Muscle of leg (tissue), 11 donors: Measurements from ENCODE around the gene PTPRJ. TPM values are rescaled to one million over a fixed set of nuclear protein-coding genes. Genes with fewer than 3 reads are reported as not detected.

ENCODE experiments used
- DNase-seq: peaks from one replicate; pipeline ENCODE4 v3.0.0; 2013
- H3K27ac ChIP-seq: one replicate; pipeline ENCODE4 v1.5.1; 2013; ENCODE audit warnings: mild to moderate bottlenecking, low read length, control low read depth
- H3K27me3 ChIP-seq: one replicate; pipeline ENCODE4 v1.6.1; 2013; ENCODE audit warnings: low read length; ENCODE audit not compliant: control insufficient read depth, insufficient read depth
- H3K36me3 ChIP-seq: one replicate; pipeline ENCODE4 v1.6.1; 2013; ENCODE audit warnings: low read length; ENCODE audit not compliant: control insufficient read depth, insufficient read depth
- H3K4me1 ChIP-seq: one replicate; pipeline ENCODE4 v1.6.1; 2013; ENCODE audit warnings: low read length; ENCODE audit not compliant: control insufficient read depth, insufficient read depth
- H3K4me3 ChIP-seq: one replicate; pipeline ENCODE4 v1.5.1; 2013; ENCODE audit warnings: low read length, control low read depth
- H3K9me3 ChIP-seq: replicated peaks from 2 replicates; pipeline ENCODE4 v1.6.1; 2013; ENCODE audit warnings: low read depth, low read length; ENCODE audit not compliant: control insufficient read depth
- WGBS: methylation state at CpG from one replicate; pipeline ENCODE4 v1.1.5; 2013; ENCODE audit warnings: missing lambda C conversion rate; ENCODE audit not compliant: insufficient coverage; 5-methylcytosine and 5-hydroxymethylcytosine counted together
- polyA plus RNA-seq, 8 donors: library from polyadenylated mRNA; unstranded; fragments of 120-200 nt; gene quantifications; one replicate each; pipeline versions ENCODE4 v1.2.1 to v1.2.3, GENCODE V29; 2013; ENCODE audit warnings: inconsistent platforms in 1 of 8, low replicate concordance in 1 of 8; ENCODE audit not compliant: insufficient read length in 8 of 8, insufficient read depth in 1 of 8
- total RNA-seq: library from RNA; stranded (reverse); fragments of 120-200 nt; gene quantifications from one replicate; pipeline ENCODE4 v1.2.4, GENCODE V29; 2013

PTPRJ gene
- total and polyA plus RNA-seq, 9 donors = 2.9 to 6.0 (median 3.6) TPM

GRCh38 chr11:47994417-47994816 is 14.1 kb downstream of the PTPRJ start:
- no peaks in the 10 kb centered on the region for H3K36me3 ChIP-seq
- no peak for DNase-seq
- no peaks in the 10 kb centered on the region for H3K9me3 ChIP-seq
- H3K27ac ChIP-seq = no peak overlapping the region
- no peaks in the 10 kb centered on the region for H3K27me3 ChIP-seq
- H3K4me3 ChIP-seq = no peak overlapping the region
- no CpG with 5 or more reads among the region's 4 CpGs for WGBS
- H3K4me1 ChIP-seq = peaks cover 8% of the 10 kb centered on the region

- H3K9me3 ChIP-seq = no peaks in the 10 kb centered on the region
- WGBS = 81% methylated on average over 3 of the region's 4 CpGs
- no peaks in the 10 kb centered on the region for H3K27me3 ChIP-seq
- H3K4me1 ChIP-seq = peaks cover 8% of the 10 kb centered on the region
- no peak overlapping the region for H3K27ac ChIP-seq
- H3K4me3 ChIP-seq = no peak overlapping the region
- DNase-seq = no peak
- no peaks in the 10 kb centered on the region for H3K36me3 ChIP-seq
Observed at GRCh38 chr11:47995360-47995769, 15.0 kb downstream of the PTPRJ start.

- no peak overlapping the region for H3K4me3 ChIP-seq
- WGBS = 64% methylated on average over 11 of the region's 15 CpGs
- H3K4me1 ChIP-seq = peaks cover 3% of the 10 kb centered on the region
- no peak for DNase-seq
- no peak overlapping the region for H3K27ac ChIP-seq
- H3K27me3 ChIP-seq = no peaks in the 10 kb centered on the region
- no peaks in the 10 kb centered on the region for H3K36me3 ChIP-seq
- no peaks in the 10 kb centered on the region for H3K9me3 ChIP-seq
Observed at GRCh38 chr11:47997063-47998053, 17.0 kb downstream of the PTPRJ start.

- Histone ChIP-seq H3K27ac (no peak overlapping the region), H3K27me3 (no peaks in the 10 kb centered on the region), H3K4me3 (no peak overlapping the region), H3K4me1 (peaks cover 3% of the 10 kb centered on the region), H3K9me3 (no peaks in the 10 kb centered on the region), H3K36me3 (no peaks in the 10 kb centered on the region)
- whole genome bisulfite sequencing = 93% methylated on average over 5 of the region's 5 CpGs
- DNase-seq = no peak
Observed at GRCh38 chr11:47998345-47998732, 18.0 kb downstream of the PTPRJ start.

- 62% methylated on average over 1 of the region's 2 CpGs for WGBS
- Histone ChIP-seq H3K27me3 (no peaks in the 10 kb centered on the region), H3K9me3 (no peaks in the 10 kb centered on the region), H3K36me3 (no peaks in the 10 kb centered on the region), H3K4me1 (peaks cover 3% of the 10 kb centered on the region), H3K4me3 (no peak overlapping the region), H3K27ac (no peak overlapping the region)
- no peak for DNase-seq
Observed at GRCh38 chr11:47998733-47999359, 18.5 kb downstream of the PTPRJ start.

GRCh38 chr11:48000432-48000831 is 20.1 kb downstream of the PTPRJ start:
- 91% methylated on average over 5 of the region's 5 CpGs for WGBS
- Histone ChIP-seq H3K4me3 (no peak overlapping the region), H3K27me3 (no peaks in the 10 kb centered on the region), H3K27ac (no peak overlapping the region), H3K9me3 (no peaks in the 10 kb centered on the region), H3K4me1 (peaks cover 3% of the 10 kb centered on the region), H3K36me3 (no peaks in the 10 kb centered on the region)
- DNase-seq = no peak

- Histone ChIP-seq H3K9me3 (no peaks in the 10 kb centered on the region), H3K4me3 (no peak overlapping the region), H3K27me3 (no peaks in the 10 kb centered on the region), H3K4me1 (peaks cover 6% of the 10 kb centered on the region), H3K36me3 (no peaks in the 10 kb centered on the region), H3K27ac (no peak overlapping the region)
- DNase-seq = no peak
- WGBS = no CpG with 5 or more reads among the region's 2 CpGs
Observed at GRCh38 chr11:48001438-48002021, 21.2 kb downstream of the PTPRJ start.

- Histone ChIP-seq H3K27me3 (no peaks in the 10 kb centered on the region), H3K4me3 (no peak overlapping the region), H3K27ac (no peak overlapping the region), H3K4me1 (peaks cover 4% of the 10 kb centered on the region), H3K9me3 (no peaks in the 10 kb centered on the region), H3K36me3 (no peaks in the 10 kb centered on the region)
- DNase-seq = no peak
- 83% methylated on average over 2 of the region's 4 CpGs for WGBS
Observed at GRCh38 chr11:48002561-48002960, 22.2 kb downstream of the PTPRJ start.

- H3K27ac ChIP-seq = no peak overlapping the region
- no peaks in the 10 kb centered on the region for H3K9me3 ChIP-seq
- no peak for DNase-seq
- H3K4me3 ChIP-seq = no peak overlapping the region
- peaks cover 4% of the 10 kb centered on the region for H3K4me1 ChIP-seq
- WGBS = no CpG with 5 or more reads among the region's 2 CpGs
- H3K27me3 ChIP-seq = no peaks in the 10 kb centered on the region
- H3K36me3 ChIP-seq = no peaks in the 10 kb centered on the region
Observed at GRCh38 chr11:48003926-48004325, 23.6 kb downstream of the PTPRJ start.

- H3K27me3 ChIP-seq = no peaks in the 10 kb centered on the region
- H3K9me3 ChIP-seq = no peaks in the 10 kb centered on the region
- H3K36me3 ChIP-seq = no peaks in the 10 kb centered on the region
- no peak overlapping the region for H3K27ac ChIP-seq
- WGBS = no CpG with 5 or more reads among the region's 2 CpGs
- no peak overlapping the region for H3K4me3 ChIP-seq
- H3K4me1 ChIP-seq = peaks cover 4% of the 10 kb centered on the region
- no peak for DNase-seq
Observed at GRCh38 chr11:48004456-48004855, 24.1 kb downstream of the PTPRJ start.
